Measurements from ENCODE around the gene CDHR5. TPM values are rescaled to one million over a fixed set of nuclear protein-coding genes. Genes with fewer than 3 reads are reported as not detected.

Gene CDHR5
- total RNA-seq, 5 donors from 2014 or later (not counting 1 experiment from before 2014, with no cell fraction given), result 0.26 to 0.29 TPM; not detected in 3

GRCh38 chr11:660681-661444 is 36.1 kb upstream of the CDHR5 start:
- Mint-ChIP-seq H3K27me3 (no peaks in the 10 kb centered on the region), H3K9me3 (no peaks in the 10 kb centered on the region), H3K36me3 (peaks cover 15% of the 10 kb centered on the region), H3K27ac (no peak overlapping the region), H3K4me1 (peaks cover 0 to 7% (median 0%) of the 10 kb centered on the region in 3 donors), H3K4me3 (no peak overlapping the region)
- no peaks in the 10 kb centered on the region for H3K27me3 ChIP-seq (replicated peaks in 1 of 2; ENCODE audit: control insufficient read depth in 2 of 2, extremely low read depth in 1 of 2, insufficient read depth in 2 of 2, low read length in 1 of 2)
- H3K4me3 ChIP-seq (ENCODE audit: control insufficient read depth in 1 of 2, extremely low read depth in 1 of 2, low read length in 1 of 2), result no peak overlapping the region
- WGBS (ENCODE audit: insufficient coverage), result 96% methylated on average over 16 of the region's 19 CpGs
- CTCF ChIA-PET, result interaction anchor here in 1 of 2 donors (0.6 kb wide), 1 partner anchor 72 kb away, joined by 5 read pairs; no protein-coding TSS in a partner anchor
- peaks cover 19 to 39% of the 10 kb centered on the region in 2 donors for H3K36me3 ChIP-seq (ENCODE audit: control insufficient read depth in 2 of 2, extremely low read depth in 1 of 2, insufficient read depth in 1 of 2, low read length in 1 of 2)
- no peaks in the 10 kb centered on the region for H3K9me3 ChIP-seq
- H3K4me1 ChIP-seq (ENCODE audit: control insufficient read depth in 1 of 2, extremely low read depth in 1 of 2, insufficient read depth in 2 of 2, low read length in 2 of 2), result no peaks in the 10 kb centered on the region
- ATAC-seq (replicated peaks in 1 of 4) (no peak), DNase-seq (no peak)
- no peak overlapping the region for H3K27ac ChIP-seq (ENCODE audit: low read length)
- POLR2A ChIA-PET, result interaction anchor here (0.5 to 0.8 kb wide), 3 partner anchors 9 to 62 kb away, joined by 3 to 5 read pairs (median 4); partner anchors contain the start of genes DEAF1 (in 1 of the 2) and TMEM80 (in 1 of the 2)

DNA sequence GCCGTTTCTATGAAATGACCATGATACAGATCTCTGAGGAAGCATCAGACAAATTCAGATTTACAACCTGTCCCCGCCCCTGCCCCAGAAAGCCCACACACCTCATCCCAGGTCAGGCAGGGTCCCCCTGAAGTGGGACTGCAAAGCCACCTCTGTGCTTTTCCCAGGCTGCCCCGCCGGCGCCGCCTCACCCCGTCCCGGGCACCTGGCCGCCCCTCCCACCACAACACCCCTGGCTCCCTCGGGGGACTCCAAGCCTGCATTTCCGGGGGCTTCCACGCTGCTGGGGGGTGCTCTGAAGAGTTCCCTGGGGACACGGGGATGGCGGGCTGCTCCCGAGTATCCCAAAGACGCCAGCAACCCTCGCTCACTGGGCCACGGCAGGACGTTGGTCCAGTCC is 35.5 kb upstream of the CDHR5 start:
- H3K27me3 Mint-ChIP-seq, result no peaks in the 10 kb centered on the region
- Histone ChIP-seq H3K4me3 (ENCODE audit: control insufficient read depth in 1 of 2, extremely low read depth in 1 of 2, low read length in 1 of 2) (no peak overlapping the region), H3K9me3 (no peaks in the 10 kb centered on the region), H3K27ac (ENCODE audit: low read length) (no peak overlapping the region), H3K27me3 (replicated peaks in 1 of 2; ENCODE audit: control insufficient read depth in 2 of 2, extremely low read depth in 1 of 2, insufficient read depth in 2 of 2, low read length in 1 of 2) (no peaks in the 10 kb centered on the region), H3K4me1 (ENCODE audit: control insufficient read depth in 1 of 2, extremely low read depth in 1 of 2, insufficient read depth in 2 of 2, low read length in 2 of 2) (no peaks in the 10 kb centered on the region), H3K36me3 (ENCODE audit: control insufficient read depth in 2 of 2, extremely low read depth in 1 of 2, insufficient read depth in 1 of 2, low read length in 1 of 2) (peaks cover 16 to 39% of the 10 kb centered on the region in 2 donors)
- no peak overlapping the region for H3K27ac Mint-ChIP-seq
- DNase-seq (no peak), ATAC-seq (replicated peaks in 1 of 4) (no peak)
- H3K36me3 Mint-ChIP-seq, result peaks cover 13% of the 10 kb centered on the region
- H3K9me3 Mint-ChIP-seq, result no peaks in the 10 kb centered on the region
- peaks cover 0 to 7% (median 0%) of the 10 kb centered on the region in 3 donors for H3K4me1 Mint-ChIP-seq
- WGBS (ENCODE audit: insufficient coverage), result 95% methylated on average over 11 of the region's 19 CpGs
- ChIA-PET CTCF (interaction anchor here in 1 of 2 donors (0.6 kb wide), 1 partner anchor 71 kb away, joined by 5 read pairs; no protein-coding TSS in a partner anchor), POLR2A (interaction anchor here (0.5 to 0.6 kb wide), 2 partner anchors 9 to 63 kb away, joined by 4 to 5 read pairs; no protein-coding TSS in a partner anchor)
- no peak overlapping the region for H3K4me3 Mint-ChIP-seq

DNA sequence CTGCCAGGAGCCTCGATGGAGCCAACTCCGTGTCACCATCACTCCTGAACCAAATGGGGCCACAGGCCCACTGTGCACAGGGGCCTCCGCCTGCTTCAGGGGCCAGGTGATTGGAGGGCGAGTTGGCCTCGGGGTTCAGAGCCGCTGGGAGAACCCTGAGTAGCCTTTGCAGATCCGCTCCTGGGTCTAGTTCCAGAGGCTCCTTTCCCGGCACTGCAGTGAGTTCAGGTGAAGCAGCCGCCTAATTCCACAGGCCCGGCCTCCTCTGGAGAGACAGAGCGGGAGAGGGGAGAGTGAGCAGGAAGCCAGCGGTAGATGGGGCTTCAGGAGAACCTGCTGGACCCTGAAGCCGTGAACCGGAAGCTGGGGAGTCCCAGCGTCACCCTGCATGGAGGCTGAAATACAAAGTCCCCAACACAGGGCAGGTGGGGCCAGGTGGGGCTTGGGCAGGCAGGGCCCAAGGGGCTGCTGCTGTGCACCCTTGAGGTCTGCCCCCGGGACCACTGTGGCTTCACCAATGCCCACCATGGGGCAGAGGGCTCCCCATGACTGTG is 34.9 kb upstream of the CDHR5 start:
- no peaks in the 10 kb centered on the region for H3K4me1 ChIP-seq (ENCODE audit: control insufficient read depth in 1 of 2, extremely low read depth in 1 of 2, insufficient read depth in 2 of 2, low read length in 2 of 2)
- no peak overlapping the region for H3K27ac ChIP-seq (ENCODE audit: low read length)
- H3K4me1 Mint-ChIP-seq, result peaks cover 0 to 7% (median 0%) of the 10 kb centered on the region in 3 donors
- H3K27ac Mint-ChIP-seq, result no peak overlapping the region
- 98% methylated on average over 16 of the region's 16 CpGs for WGBS (ENCODE audit: insufficient coverage)
- peaks cover 13% of the 10 kb centered on the region for H3K36me3 Mint-ChIP-seq
- no peak for DNase-seq
- H3K4me3 ChIP-seq (ENCODE audit: control insufficient read depth in 1 of 2, extremely low read depth in 1 of 2, low read length in 1 of 2), result no peak overlapping the region
- no peaks in the 10 kb centered on the region for H3K9me3 ChIP-seq
- peaks cover 16 to 42% of the 10 kb centered on the region in 2 donors for H3K36me3 ChIP-seq (ENCODE audit: control insufficient read depth in 2 of 2, extremely low read depth in 1 of 2, insufficient read depth in 1 of 2, low read length in 1 of 2)
- no peak for ATAC-seq (replicated peaks in 1 of 4)
- no peaks in the 10 kb centered on the region for H3K27me3 ChIP-seq (replicated peaks in 1 of 2; ENCODE audit: control insufficient read depth in 2 of 2, extremely low read depth in 1 of 2, insufficient read depth in 2 of 2, low read length in 1 of 2)
- H3K27me3 Mint-ChIP-seq, result no peaks in the 10 kb centered on the region
- H3K9me3 Mint-ChIP-seq, result no peaks in the 10 kb centered on the region
- no peak overlapping the region for H3K4me3 Mint-ChIP-seq
- POLR2A ChIA-PET, result no interaction called here
- CTCF ChIA-PET, result no interaction called here

- DNase-seq, result no peak
- Histone ChIP-seq H3K4me3 (ENCODE audit: control insufficient read depth in 1 of 2, extremely low read depth in 1 of 2, low read length in 1 of 2) (no peak overlapping the region), H3K36me3 (ENCODE audit: control insufficient read depth in 2 of 2, extremely low read depth in 1 of 2, insufficient read depth in 1 of 2, low read length in 1 of 2) (peaks cover 18 to 39% of the 10 kb centered on the region in 2 donors), H3K4me1 (ENCODE audit: control insufficient read depth in 1 of 2, extremely low read depth in 1 of 2, insufficient read depth in 2 of 2, low read length in 2 of 2) (no peaks in the 10 kb centered on the region), H3K27me3 (replicated peaks in 1 of 2; ENCODE audit: control insufficient read depth in 2 of 2, extremely low read depth in 1 of 2, insufficient read depth in 2 of 2, low read length in 1 of 2) (no peaks in the 10 kb centered on the region), H3K27ac (ENCODE audit: low read length) (no peak overlapping the region), H3K9me3 (no peaks in the 10 kb centered on the region)
- ChIA-PET CTCF (no interaction called here), POLR2A (no interaction called here)
- Mint-ChIP-seq H3K4me3 (no peak overlapping the region), H3K27ac (no peak overlapping the region), H3K4me1 (peaks cover 0 to 4% (median 0%) of the 10 kb centered on the region in 3 donors), H3K9me3 (no peaks in the 10 kb centered on the region), H3K27me3 (no peaks in the 10 kb centered on the region), H3K36me3 (peaks cover 13% of the 10 kb centered on the region)
- no peak for ATAC-seq (replicated peaks in 1 of 4)
- WGBS (ENCODE audit: insufficient coverage), result 99% methylated on average over 7 of the region's 14 CpGs
These were observed 33.0 kb upstream of the CDHR5 start for GRCh38 chr11:657691-658126.

- ChIA-PET POLR2A (interaction anchor here in 1 of 2 donors (0.7 kb wide), 1 partner anchor 429 kb away, joined by 6 read pairs; no protein-coding TSS in a partner anchor), CTCF (no interaction called here)
- Mint-ChIP-seq H3K36me3 (peaks cover 9% of the 10 kb centered on the region), H3K4me3 (no peak overlapping the region), H3K27ac (no peak overlapping the region), H3K27me3 (no peaks in the 10 kb centered on the region), H3K4me1 (no peaks in the 10 kb centered on the region), H3K9me3 (no peaks in the 10 kb centered on the region)
- H3K4me1 ChIP-seq (ENCODE audit: control insufficient read depth in 1 of 2, extremely low read depth in 1 of 2, insufficient read depth in 2 of 2, low read length in 2 of 2), result no peaks in the 10 kb centered on the region
- WGBS (ENCODE audit: insufficient coverage), result 96% methylated on average over 4 of the region's 7 CpGs
- DNase-seq, result no peak
- no peak overlapping the region for H3K27ac ChIP-seq (ENCODE audit: low read length)
- ATAC-seq (replicated peaks in 1 of 4), result no peak
- H3K9me3 ChIP-seq, result no peaks in the 10 kb centered on the region
- H3K27me3 ChIP-seq (replicated peaks in 1 of 2; ENCODE audit: control insufficient read depth in 2 of 2, extremely low read depth in 1 of 2, insufficient read depth in 2 of 2, low read length in 1 of 2), result no peaks in the 10 kb centered on the region
- H3K4me3 ChIP-seq (ENCODE audit: control insufficient read depth in 1 of 2, extremely low read depth in 1 of 2, low read length in 1 of 2), result no peak overlapping the region
- H3K36me3 ChIP-seq (ENCODE audit: control insufficient read depth in 2 of 2, extremely low read depth in 1 of 2, insufficient read depth in 1 of 2, low read length in 1 of 2), result peaks cover 18 to 37% of the 10 kb centered on the region in 2 donors
These were observed 32.1 kb upstream of the CDHR5 start for GRCh38 chr11:656866-657265.

DNA sequence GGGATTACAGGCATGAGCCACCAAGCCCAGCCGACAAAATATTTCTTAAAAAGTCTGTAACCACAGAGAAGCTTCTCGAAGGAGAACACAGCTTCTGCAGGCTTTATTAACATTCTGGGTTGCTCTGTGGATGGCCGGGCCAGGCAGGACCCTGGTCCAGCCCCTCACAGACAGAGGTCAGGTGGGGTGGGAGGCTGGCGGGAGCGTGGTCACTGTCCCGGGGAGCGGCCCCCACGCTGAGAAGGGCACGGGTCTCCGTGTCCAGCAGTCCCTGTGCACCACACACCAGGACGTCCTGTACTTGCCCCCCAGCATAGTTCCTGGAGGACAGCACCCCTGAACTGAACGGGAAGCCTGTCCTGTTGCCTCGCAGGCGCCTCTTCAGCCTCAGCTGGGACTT is 31.7 kb upstream of the CDHR5 start:
- Histone ChIP-seq H3K4me3 (ENCODE audit: control insufficient read depth in 1 of 2, extremely low read depth in 1 of 2, low read length in 1 of 2) (no peak overlapping the region), H3K27me3 (replicated peaks in 1 of 2; ENCODE audit: control insufficient read depth in 2 of 2, extremely low read depth in 1 of 2, insufficient read depth in 2 of 2, low read length in 1 of 2) (no peaks in the 10 kb centered on the region), H3K36me3 (ENCODE audit: control insufficient read depth in 2 of 2, extremely low read depth in 1 of 2, insufficient read depth in 1 of 2, low read length in 1 of 2) (peaks cover 18 to 34% of the 10 kb centered on the region in 2 donors), H3K27ac (ENCODE audit: low read length) (no peak overlapping the region), H3K9me3 (no peaks in the 10 kb centered on the region), H3K4me1 (ENCODE audit: control insufficient read depth in 1 of 2, extremely low read depth in 1 of 2, insufficient read depth in 2 of 2, low read length in 2 of 2) (no peaks in the 10 kb centered on the region)
- no peaks in the 10 kb centered on the region for H3K4me1 Mint-ChIP-seq
- 96% methylated on average over 10 of the region's 14 CpGs for WGBS (ENCODE audit: insufficient coverage)
- DNase-seq, result no peak
- no peak for ATAC-seq (replicated peaks in 1 of 4)
- CTCF ChIA-PET, result interaction anchor here in 1 of 2 donors (0.7 kb wide), 1 partner anchor 27 kb away, joined by 5 read pairs; no protein-coding TSS in a partner anchor
- POLR2A ChIA-PET, result interaction anchor here in 1 of 2 donors (0.7 kb wide), 2 partner anchors 29 to 428 kb away, joined by 6 read pairs; no protein-coding TSS in a partner anchor
- H3K27ac Mint-ChIP-seq, result no peak overlapping the region
- H3K27me3 Mint-ChIP-seq, result no peaks in the 10 kb centered on the region
- no peaks in the 10 kb centered on the region for H3K9me3 Mint-ChIP-seq
- peaks cover 9% of the 10 kb centered on the region for H3K36me3 Mint-ChIP-seq
- no peak overlapping the region for H3K4me3 Mint-ChIP-seq
